ENCODE measurements around the gene RAPGEF2. TPM values are rescaled to one million over a fixed set of nuclear protein-coding genes. Genes with fewer than 3 reads are reported as not detected.

RAPGEF2 gene
- total RNA-seq, 1 experiment from 2014 or later: 37.1 TPM

GRCh38 chr4:159197885-159198269 is 95.0 kb downstream of the RAPGEF2 start:
- H2BK12ac ChIP-seq (ENCODE audit: insufficient read length, low read depth, low read length): no peak overlapping the region
- peak overlapping the region in 2 of 3 experiments; percentile 45; a peak in 6 of 7 replicates for H3K27ac Mint-ChIP-seq
- H3K4me1 Mint-ChIP-seq: peaks cover 16 to 17% of the 10 kb centered on the region in 2 experiments
- no peak overlapping the region for H2BK5ac ChIP-seq (ENCODE audit: insufficient read length, low read length)
- H3K9me3 ChIP-seq (ENCODE audit: control insufficient read depth, low read depth, low read length): no peaks in the 10 kb centered on the region
- no peak overlapping the region for H2BK20ac ChIP-seq (ENCODE audit: low read depth, low read length, poor library complexity, severe bottlenecking)
- no peak overlapping the region for H4K8ac ChIP-seq (replicated peaks; ENCODE audit: insufficient read length, low read depth, low read length)
- peak overlapping the region; percentile 1 for H3K4me2 ChIP-seq (ENCODE audit: insufficient read depth, insufficient read length, low read length)
- H3K23me2 ChIP-seq (ENCODE audit: insufficient read length, low read depth, low read length, poor library complexity, severe bottlenecking): no peaks in the 10 kb centered on the region
- no peak overlapping the region for H2BK15ac ChIP-seq (ENCODE audit: low read depth, low read length)
- H3K56ac ChIP-seq (ENCODE audit: insufficient read length, low read depth, low read length): no peak overlapping the region
- no peaks in the 10 kb centered on the region for H3K27me3 Mint-ChIP-seq (ENCODE audit: low read depth)
- H3K36me3 Mint-ChIP-seq (ENCODE audit: insufficient read depth in 1 of 3, low read depth in 3 of 3): no peaks in the 10 kb centered on the region; a peak in 2 of 7 replicates
- no peak overlapping the region for H2AK5ac ChIP-seq (ENCODE audit: insufficient read length, low read length)
- no peak overlapping the region for H4K5ac ChIP-seq (ENCODE audit: insufficient read length, low read depth, low read length)
- no peak overlapping the region for H2BK120ac ChIP-seq (ENCODE audit: low read depth, low read length, poor library complexity, severe bottlenecking)
- WGBS (ENCODE audit: extremely low coverage, insufficient read length, low lambda C conversion rate): no CpG with 5 or more reads among the region's 6 CpGs
- no peak overlapping the region for H3K18ac ChIP-seq (ENCODE audit: insufficient read length, low read depth, low read length)
- H3K4me3 Mint-ChIP-seq: no peak overlapping the region; a peak in 1 of 5 replicates
- H4K20me1 ChIP-seq (ENCODE audit: control insufficient read depth, insufficient read depth, insufficient read length): no peaks in the 10 kb centered on the region
- H4K91ac ChIP-seq (ENCODE audit: insufficient read length, low read depth, low read length): no peak overlapping the region
- H3K9ac ChIP-seq (ENCODE audit: extremely low read depth, insufficient read length, low read length): no peak overlapping the region
- no peaks in the 10 kb centered on the region for H3K27me3 ChIP-seq (ENCODE audit: insufficient read depth, low read length)
- no peak for DNase-seq
- H3K79me2 ChIP-seq (ENCODE audit: insufficient read depth, low read length): no peaks in the 10 kb centered on the region
- no peaks in the 10 kb centered on the region for H3K9me3 Mint-ChIP-seq
- H3T11ph ChIP-seq (ENCODE audit: low read length): no peak overlapping the region
- no peaks in the 10 kb centered on the region for H3K79me1 ChIP-seq (ENCODE audit: insufficient read depth, low read depth, low read length, poor library complexity, severe bottlenecking)
- no peak overlapping the region for H3K14ac ChIP-seq (ENCODE audit: insufficient read depth, low read length)
- TF ChIP-seq CTCF (conservative IDR thresholded peaks at IDR 0.05): no peak
- H3K4me1 ChIP-seq (ENCODE audit: insufficient read depth, low read length): no peaks in the 10 kb centered on the region; the same call in 1 of the 2 replicates
- H3K4ac ChIP-seq (ENCODE audit: low read depth, low read length): no peak overlapping the region
- H3K23ac ChIP-seq (ENCODE audit: insufficient read length, low read depth, low read length): no peak overlapping the region
- H2AFZ ChIP-seq (ENCODE audit: low read length): no peak overlapping the region
- H3K27ac ChIP-seq (ENCODE audit: insufficient read length, low read depth, low read length): no peak overlapping the region
